Tibial nerve (tissue), 4 donors: ENCODE data around the gene GJD4. TPM values are rescaled to one million over a fixed set of nuclear protein-coding genes. Genes with fewer than 3 reads are reported as not detected.

Experiments used
- DNase-seq, 2 donors: peaks; one replicate each; pipeline ENCODE4 v3.0.0-alpha.2; 2019; ENCODE audit warnings: low spot score in 2 of 2
- H3K27ac ChIP-seq, 4 donors: fragments of 200-600 bp; sonication (generic) in 3 of 4; one replicate each; pipeline ENCODE4 v1.5.1; 2017 to 2019; ENCODE audit warnings: mild to moderate bottlenecking in 1 of 4
- H3K27me3 ChIP-seq, 2 donors: fragments of 200-600 bp; sonication (generic) in 1 of 2; one replicate each; pipeline versions ENCODE4 v1.5.1 to v1.6.0; 2017 to 2019
- H3K36me3 ChIP-seq, 3 donors: fragments of 200-600 bp; sonication (generic); one replicate each; pipeline ENCODE4 v1.5.1; 2018 to 2019
- H3K4me1 ChIP-seq, 4 donors: fragments of 200-600 bp; sonication (generic) in 3 of 4; one replicate each; pipeline ENCODE4 v1.5.1; 2017 to 2019
- H3K4me3 ChIP-seq, 4 donors: fragments of 200-600 bp; sonication (generic) in 3 of 4; one replicate each; pipeline ENCODE4 v1.5.1; 2017 to 2019; ENCODE audit warnings: mild to moderate bottlenecking in 1 of 4, moderate library complexity in 1 of 4
- H3K9me3 ChIP-seq, 4 donors: fragments of 200-600 bp; sonication (generic) in 3 of 4; one replicate each; pipeline ENCODE4 v1.5.1; 2017 to 2019
- EP300 ChIP-seq, 2 donors: sonication (generic); formaldehyde crosslinking; IDR thresholded peaks; one replicate each; pipeline ENCODE4 v1.6.1; 2017; ENCODE audit warnings: antibody characterized with exemption in 2 of 2, mild to moderate bottlenecking in 1 of 2
- POLR2A ChIP-seq, 2 donors: fragments of 450-650 bp; IDR thresholded peaks; one replicate each; pipeline ENCODE4 v1.6.1; 2017; ENCODE audit warnings: antibody characterized with exemption in 2 of 2, mild to moderate bottlenecking in 2 of 2, moderate library complexity in 2 of 2
- WGBS, 2 donors: methylation state at CpG; one replicate each; pipeline ENCODE4 v1.1.5; 2018; 5-methylcytosine and 5-hydroxymethylcytosine counted together
- total RNA-seq, 4 donors: library from RNA; depleted of rRNA; stranded (reverse); fragments of >200 nt; gene quantifications; one replicate each; pipeline ENCODE4 v1.1.0, GENCODE V29; 2016
- TF ChIP-seq, protein P1 (sequence below), 5 experiments: fragments of 200-600 bp in 3 of 5; fragments of 450-650 bp in 2 of 5; sonication (generic) in 3 of 5; IDR thresholded peaks; one replicate each; pipeline ENCODE4 v1.5.1; 2016 to 2019; ENCODE audit warnings: antibody characterized with exemption in 5 of 5, mild to moderate bottlenecking in 3 of 5, moderate library complexity in 2 of 5

GJD4 gene
- total RNA-seq, 4 donors from 2014 or later, result 0.20 TPM; not detected in 3

DNA sequence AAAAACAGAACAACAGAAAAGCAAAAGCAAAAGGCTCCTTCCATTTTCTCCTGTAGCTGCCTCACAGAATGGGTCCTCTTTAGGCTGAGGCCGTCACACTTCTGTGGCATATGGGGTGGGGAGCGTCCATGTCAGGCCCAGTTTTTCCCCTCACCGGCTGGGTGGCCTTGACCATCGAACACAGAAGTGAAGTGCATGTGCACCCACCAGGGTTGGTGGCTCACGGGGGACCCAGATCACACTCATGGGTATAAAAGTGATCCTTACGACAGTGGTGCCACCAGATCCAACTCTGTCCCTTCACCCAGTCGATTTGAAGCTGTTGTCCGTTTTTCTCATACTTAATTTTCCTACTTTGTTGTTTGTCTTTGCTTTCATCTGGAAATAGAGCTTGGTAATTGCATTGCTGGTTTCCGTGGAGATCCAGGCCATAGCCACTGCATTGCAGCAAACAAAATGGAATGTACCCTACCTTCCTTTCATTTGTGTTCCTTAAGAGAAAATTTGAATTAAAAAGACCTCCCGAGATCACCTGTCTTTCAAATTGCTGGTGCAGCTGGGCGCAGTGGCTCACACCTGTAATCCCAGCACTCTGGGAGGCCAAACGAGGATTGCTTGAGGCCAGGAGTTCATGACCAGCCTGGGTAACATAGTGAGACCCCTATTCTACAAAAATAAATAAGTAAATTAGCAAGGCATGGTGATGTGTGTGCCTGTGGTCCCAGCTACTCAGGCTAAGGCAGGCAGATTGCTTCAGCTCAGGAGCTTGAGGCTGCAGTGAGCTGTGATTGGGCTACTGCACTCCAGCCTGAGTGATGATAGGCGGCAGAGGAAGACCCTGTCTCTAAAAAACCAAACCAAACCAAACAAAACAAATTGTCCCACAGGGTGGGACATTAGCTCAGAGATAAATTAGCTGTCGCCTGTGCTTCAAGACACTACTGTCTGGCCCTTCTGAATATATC, 10.7 kb upstream of the GJD4 start:
- TF ChIP-seq, protein P1, sequence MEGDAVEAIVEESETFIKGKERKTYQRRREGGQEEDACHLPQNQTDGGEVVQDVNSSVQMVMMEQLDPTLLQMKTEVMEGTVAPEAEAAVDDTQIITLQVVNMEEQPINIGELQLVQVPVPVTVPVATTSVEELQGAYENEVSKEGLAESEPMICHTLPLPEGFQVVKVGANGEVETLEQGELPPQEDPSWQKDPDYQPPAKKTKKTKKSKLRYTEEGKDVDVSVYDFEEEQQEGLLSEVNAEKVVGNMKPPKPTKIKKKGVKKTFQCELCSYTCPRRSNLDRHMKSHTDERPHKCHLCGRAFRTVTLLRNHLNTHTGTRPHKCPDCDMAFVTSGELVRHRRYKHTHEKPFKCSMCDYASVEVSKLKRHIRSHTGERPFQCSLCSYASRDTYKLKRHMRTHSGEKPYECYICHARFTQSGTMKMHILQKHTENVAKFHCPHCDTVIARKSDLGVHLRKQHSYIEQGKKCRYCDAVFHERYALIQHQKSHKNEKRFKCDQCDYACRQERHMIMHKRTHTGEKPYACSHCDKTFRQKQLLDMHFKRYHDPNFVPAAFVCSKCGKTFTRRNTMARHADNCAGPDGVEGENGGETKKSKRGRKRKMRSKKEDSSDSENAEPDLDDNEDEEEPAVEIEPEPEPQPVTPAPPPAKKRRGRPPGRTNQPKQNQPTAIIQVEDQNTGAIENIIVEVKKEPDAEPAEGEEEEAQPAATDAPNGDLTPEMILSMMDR (IDR thresholded peaks at IDR 0.05), result no peak
- TF ChIP-seq EP300 (IDR thresholded peaks at IDR 0.05) (no peak), POLR2A (IDR thresholded peaks at IDR 0.05) (no peak)
- Histone ChIP-seq H3K9me3 (peaks cover 0 to 7% (median 0%) of the 10 kb centered on the region in 4 donors), H3K27me3 (no peaks in the 10 kb centered on the region), H3K4me3 (no peak overlapping the region), H3K27ac (no peak overlapping the region), H3K36me3 (no peaks in the 10 kb centered on the region), H3K4me1 (no peaks in the 10 kb centered on the region)
- DNase-seq, result no peak
- 60 to 63% methylated on average over 14 of the region's 14 CpGs for WGBS, 2 donors

GRCh38 chr10:35595106-35595505, 10.0 kb upstream of the GJD4 start:
- no peaks in the 10 kb centered on the region for H3K4me1 ChIP-seq
- no peak for TF ChIP-seq POLR2A (IDR thresholded peaks at IDR 0.05)
- TF ChIP-seq, protein P1 (IDR thresholded peaks at IDR 0.05), result no peak
- no peak for TF ChIP-seq EP300 (IDR thresholded peaks at IDR 0.05)
- H3K9me3 ChIP-seq, result peaks cover 0 to 7% (median 0%) of the 10 kb centered on the region in 4 donors
- no peak for DNase-seq
- no peak overlapping the region for H3K27ac ChIP-seq
- no peak overlapping the region for H3K4me3 ChIP-seq
- 19 to 39% methylated on average over 3 of the region's 3 CpGs for WGBS, 2 donors
- no peaks in the 10 kb centered on the region for H3K36me3 ChIP-seq
- H3K27me3 ChIP-seq, result no peaks in the 10 kb centered on the region

- Histone ChIP-seq H3K27ac (no peak overlapping the region), H3K9me3 (peaks cover 0 to 10% (median 1%) of the 10 kb centered on the region in 4 donors), H3K4me1 (no peaks in the 10 kb centered on the region), H3K4me3 (no peak overlapping the region), H3K36me3 (no peaks in the 10 kb centered on the region), H3K27me3 (no peaks in the 10 kb centered on the region)
- TF ChIP-seq EP300 (IDR thresholded peaks at IDR 0.05), result no peak
- TF ChIP-seq, protein P1 (IDR thresholded peaks at IDR 0.05), result no peak
- no peak for TF ChIP-seq POLR2A (IDR thresholded peaks at IDR 0.05)
- WGBS, 2 donors, result 36 to 40% methylated on average over 6 of the region's 6 CpGs
- no peak for DNase-seq
Observed at GRCh38 chr10:35598379-35598778, 6.8 kb upstream of the GJD4 start.

DNA sequence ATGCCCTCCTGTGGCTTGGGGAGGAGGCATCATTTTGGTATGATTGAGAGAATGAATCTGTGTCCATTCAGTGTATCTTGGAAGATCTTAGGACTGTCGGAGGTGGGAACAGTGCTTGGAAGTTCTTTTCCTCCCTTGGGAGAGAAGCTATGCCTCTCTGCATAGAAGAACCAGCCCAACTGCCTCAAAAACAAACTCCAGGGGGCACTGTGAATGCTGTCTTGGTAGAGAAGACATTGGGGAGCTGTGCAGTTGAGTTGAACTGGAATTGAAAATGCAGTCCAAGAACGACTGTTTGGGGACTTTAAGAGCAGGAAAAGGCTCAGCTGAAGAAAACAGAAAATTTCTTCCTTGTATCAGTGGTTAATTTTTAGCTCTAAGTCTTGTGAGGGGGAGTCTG, 4.9 kb upstream of the GJD4 start:
- H3K27ac ChIP-seq, result no peak overlapping the region
- WGBS, 2 donors, result 48 to 57% methylated on average over 2 of the region's 2 CpGs
- DNase-seq, result no peak
- no peaks in the 10 kb centered on the region for H3K36me3 ChIP-seq
- peaks cover 0 to 10% (median 1%) of the 10 kb centered on the region in 4 donors for H3K9me3 ChIP-seq
- TF ChIP-seq, protein P1 (IDR thresholded peaks at IDR 0.05), result no peak
- no peak for TF ChIP-seq EP300 (IDR thresholded peaks at IDR 0.05)
- TF ChIP-seq POLR2A (IDR thresholded peaks at IDR 0.05), result no peak
- no peaks in the 10 kb centered on the region for H3K4me1 ChIP-seq
- no peak overlapping the region for H3K4me3 ChIP-seq
- H3K27me3 ChIP-seq, result no peaks in the 10 kb centered on the region

- peak in 1 of 2 donors; percentile 10 for TF ChIP-seq EP300 (IDR thresholded peaks at IDR 0.05)
- TF ChIP-seq, protein P1 (IDR thresholded peaks at IDR 0.05), result no peak
Observed at GRCh38 chr10:35606430-35606829, 1.3 kb downstream of the GJD4 start.

More at GRCh38 chr10:35606430-35606829, 1.3 kb downstream of the GJD4 start:
- H3K27ac ChIP-seq, result no peak overlapping the region
- no peaks in the 10 kb centered on the region for H3K36me3 ChIP-seq
- peaks cover 0 to 25% of the 10 kb centered on the region in 2 donors for H3K27me3 ChIP-seq
- H3K9me3 ChIP-seq, result peaks cover 0 to 2% (median 0%) of the 10 kb centered on the region in 4 donors
- peak in 1 of 2 donors; percentile 26 for DNase-seq
- peaks cover 0 to 23% (median 9%) of the 10 kb centered on the region in 4 donors for H3K4me1 ChIP-seq
- WGBS, 2 donors, result 22 to 28% methylated on average over 6 of the region's 6 CpGs
- no peak overlapping the region for H3K4me3 ChIP-seq
